Measurements from ENCODE around the gene LANCL1.

The LANCL1 gene

GRCh38 chr2:210522399-210522798 is 45.8 kb upstream of the LANCL1 start:
- Histone ChIP-seq H3K9me3 (ENCODE audit: control insufficient read depth, insufficient read depth, low read depth, low read length) (no peaks in the 10 kb centered on the region), H3K4me1 (ENCODE audit: control insufficient read depth, insufficient read depth, low read length) (no peaks in the 10 kb centered on the region), H3K36me3 (ENCODE audit: control insufficient read depth in 2 of 2, insufficient read depth in 1 of 2, low read length in 2 of 2) (no peaks in the 10 kb centered on the region), H3K27ac (ENCODE audit: extremely low read depth, low read depth, low read length) (no peak overlapping the region), H3K4me3 (ENCODE audit: low read depth, low read length) (no peak overlapping the region)
- ChIA-PET POLR2A (no interaction called here), CTCF (interaction anchor here (1.4 kb wide), 1 partner anchor 20 kb away, joined by 3 read pairs; no protein-coding TSS in a partner anchor)
- TF ChIP-seq ZFP37 (tag by site-specific recombination; IDR thresholded peaks at IDR 0.05) (no peak), ZNF677 (tag by site-specific recombination; IDR thresholded peaks at IDR 0.05) (no peak), ZNF785 (tag by site-specific recombination; IDR thresholded peaks at IDR 0.05) (no peak), RBAK (tag by site-specific recombination; IDR thresholded peaks at IDR 0.05) (no peak), ZNF404 (tag by site-specific recombination; IDR thresholded peaks at IDR 0.05) (no peak), PRDM1 (tag by site-specific recombination; IDR thresholded peaks at IDR 0.05) (no peak), FEZF1 (tag by site-specific recombination; IDR thresholded peaks at IDR 0.05) (no peak), HOXD13 (CRISPR knock-in tag; IDR thresholded peaks at IDR 0.05; ENCODE audit: borderline replicate concordance) (no peak), ZNF555 (tag by site-specific recombination; conservative IDR thresholded peaks at IDR 0.05) (no peak), REPIN1 (tag by site-specific recombination; IDR thresholded peaks at IDR 0.05; ENCODE audit: low read depth) (no peak), ZNF311 (tag by site-specific recombination; IDR thresholded peaks at IDR 0.05; ENCODE audit: borderline replicate concordance) (no peak), BCL6B (tag by site-specific recombination; IDR thresholded peaks at IDR 0.05) (no peak), ZNF660 (tag by site-specific recombination; IDR thresholded peaks at IDR 0.05) (no peak), ZNF146 (tag by site-specific recombination; IDR thresholded peaks at IDR 0.05) (no peak), ZNF148 (tag by site-specific recombination; IDR thresholded peaks at IDR 0.05; ENCODE audit: borderline replicate concordance) (no peak), ZNF76 (tag by site-specific recombination; IDR thresholded peaks at IDR 0.05; ENCODE audit: borderline replicate concordance, low read depth) (no peak), ZNF324 (tag by site-specific recombination; IDR thresholded peaks at IDR 0.05) (no peak), ZNF488 (tag by site-specific recombination; IDR thresholded peaks at IDR 0.05) (no peak), ZNF416 (tag by site-specific recombination; IDR thresholded peaks at IDR 0.05) (no peak), ZBTB8A (tag by site-specific recombination; IDR thresholded peaks at IDR 0.05) (no peak)

- no peaks in the 10 kb centered on the region for H3K9me3 ChIP-seq (ENCODE audit: control insufficient read depth, insufficient read depth, low read depth, low read length)
- no peaks in the 10 kb centered on the region for H3K4me1 ChIP-seq (ENCODE audit: control insufficient read depth, insufficient read depth, low read length)
- CTCF ChIA-PET = interaction anchor here (1.4 kb wide), 1 partner anchor 16 kb away, joined by 5 read pairs; no protein-coding TSS in a partner anchor
- H3K27ac ChIP-seq (ENCODE audit: extremely low read depth, low read depth, low read length) = no peak overlapping the region
- POLR2A ChIA-PET = no interaction called here
- no peaks in the 10 kb centered on the region for H3K36me3 ChIP-seq (ENCODE audit: control insufficient read depth in 2 of 2, insufficient read depth in 1 of 2, low read length in 2 of 2)
- H3K4me3 ChIP-seq (ENCODE audit: low read depth, low read length) = no peak overlapping the region
- TF ChIP-seq PBX3 (CRISPR knock-in tag; IDR thresholded peaks at IDR 0.05) (no peak), ELK4 (IDR thresholded peaks at IDR 0.05; ENCODE audit: borderline replicate concordance, low read depth, low read length) (no peak), ZNF426 (tag by site-specific recombination; IDR thresholded peaks at IDR 0.05) (no peak), ZNF48 (tag by site-specific recombination; IDR thresholded peaks at IDR 0.05) (no peak), ZNF777 (tag by site-specific recombination; IDR thresholded peaks at IDR 0.05; ENCODE audit: borderline replicate concordance) (no peak), MEIS1 (CRISPR knock-in tag; IDR thresholded peaks at IDR 0.05; ENCODE audit: borderline replicate concordance) (no peak), ZNF76 (tag by site-specific recombination; IDR thresholded peaks at IDR 0.05; ENCODE audit: borderline replicate concordance, low read depth) (no peak), ZNF596 (tag by site-specific recombination; IDR thresholded peaks at IDR 0.05) (no peak), KLF7 (tag by site-specific recombination; IDR thresholded peaks at IDR 0.05; ENCODE audit: borderline replicate concordance) (no peak), REPIN1 (tag by site-specific recombination; IDR thresholded peaks at IDR 0.05; ENCODE audit: low read depth) (no peak), ZNF521 (tag by site-specific recombination; IDR thresholded peaks at IDR 0.05) (no peak), ZNF169 (tag by site-specific recombination; IDR thresholded peaks at IDR 0.05) (no peak), ZNF266 (tag by site-specific recombination; IDR thresholded peaks at IDR 0.05; ENCODE audit: low read depth) (no peak)
Measured at GRCh38 chr2:210519594-210519993, 43.0 kb upstream of the LANCL1 start.
